GM12801 (cell line): ENCODE measurements around the gene DNAL1.

Experiments used
- CTCF ChIP-seq: IDR thresholded peaks from one replicate; pipeline ENCODE4 v1.5.1; 2011; ENCODE audit warnings: control low read depth; ENCODE audit not compliant: insufficient read length; ENCODE audit errors: extremely low read depth

DNAL1 gene

GRCh38 chr14:73739174-73739898 is 94.5 kb downstream of the DNAL1 start:
- no peak for TF ChIP-seq CTCF

- TF ChIP-seq CTCF = no peak
These were observed 95.3 kb downstream of the DNAL1 start for GRCh38 chr14:73739899-73740617.

- TF ChIP-seq CTCF = no peak
These were observed 96.0 kb downstream of the DNAL1 start for GRCh38 chr14:73740618-73741326.

GRCh38 chr14:73741386-73741875 is 96.6 kb downstream of the DNAL1 start:
- TF ChIP-seq CTCF = no peak

GRCh38 chr14:73741876-73742519 is 97.2 kb downstream of the DNAL1 start:
- TF ChIP-seq CTCF = no peak

- TF ChIP-seq CTCF = no peak
These were observed 97.9 kb downstream of the DNAL1 start for GRCh38 chr14:73742520-73743238.
